ENCODE data around the gene KCND3.

- no peak for TF ChIP-seq ZFX (IDR thresholded peaks at IDR 0.05)
- TF ChIP-seq, protein P1, sequence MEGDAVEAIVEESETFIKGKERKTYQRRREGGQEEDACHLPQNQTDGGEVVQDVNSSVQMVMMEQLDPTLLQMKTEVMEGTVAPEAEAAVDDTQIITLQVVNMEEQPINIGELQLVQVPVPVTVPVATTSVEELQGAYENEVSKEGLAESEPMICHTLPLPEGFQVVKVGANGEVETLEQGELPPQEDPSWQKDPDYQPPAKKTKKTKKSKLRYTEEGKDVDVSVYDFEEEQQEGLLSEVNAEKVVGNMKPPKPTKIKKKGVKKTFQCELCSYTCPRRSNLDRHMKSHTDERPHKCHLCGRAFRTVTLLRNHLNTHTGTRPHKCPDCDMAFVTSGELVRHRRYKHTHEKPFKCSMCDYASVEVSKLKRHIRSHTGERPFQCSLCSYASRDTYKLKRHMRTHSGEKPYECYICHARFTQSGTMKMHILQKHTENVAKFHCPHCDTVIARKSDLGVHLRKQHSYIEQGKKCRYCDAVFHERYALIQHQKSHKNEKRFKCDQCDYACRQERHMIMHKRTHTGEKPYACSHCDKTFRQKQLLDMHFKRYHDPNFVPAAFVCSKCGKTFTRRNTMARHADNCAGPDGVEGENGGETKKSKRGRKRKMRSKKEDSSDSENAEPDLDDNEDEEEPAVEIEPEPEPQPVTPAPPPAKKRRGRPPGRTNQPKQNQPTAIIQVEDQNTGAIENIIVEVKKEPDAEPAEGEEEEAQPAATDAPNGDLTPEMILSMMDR (conservative IDR thresholded peaks at IDR 0.05) = no peak
Measured at GRCh38 chr1:111873460-111874030, 115.9 kb downstream of the KCND3 start.
